Fibroblast of upper back skin (primary cell): ENCODE measurements around the gene TBX1.

Experiments used
- DNase-seq: peaks from one replicate; pipeline ENCODE4 v3.0.0-alpha.2; 2013

The TBX1 gene

GRCh38 chr22:19738664-19739447, 21.7 kb upstream of the TBX1 start:
- no peak for DNase-seq

DNA sequence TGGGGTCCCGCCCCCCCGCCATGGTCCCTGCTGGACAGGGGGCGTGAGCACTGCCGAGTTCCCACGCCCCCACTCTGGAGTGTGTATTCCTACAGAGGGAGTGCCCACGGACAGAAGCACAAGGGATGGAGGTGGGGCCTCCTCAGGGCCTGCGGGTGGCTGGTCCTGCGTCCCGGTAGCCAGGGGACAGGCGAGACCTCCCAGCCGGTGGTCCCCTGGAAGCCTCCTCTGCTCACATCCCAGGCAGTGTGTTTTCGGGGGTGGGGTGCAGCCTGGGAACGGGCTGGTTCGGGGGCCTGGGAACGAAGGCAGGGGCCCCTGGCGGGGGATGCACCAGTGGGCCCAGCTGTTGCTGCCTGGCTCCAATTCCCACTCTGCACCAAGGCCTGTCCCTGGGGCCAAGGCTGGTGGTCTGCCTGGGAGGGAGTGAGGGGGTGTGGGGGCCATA, 21.1 kb upstream of the TBX1 start:
- DNase-seq: no peak

GRCh38 chr22:19739911-19740449, 20.6 kb upstream of the TBX1 start:
- no peak for DNase-seq

DNA sequence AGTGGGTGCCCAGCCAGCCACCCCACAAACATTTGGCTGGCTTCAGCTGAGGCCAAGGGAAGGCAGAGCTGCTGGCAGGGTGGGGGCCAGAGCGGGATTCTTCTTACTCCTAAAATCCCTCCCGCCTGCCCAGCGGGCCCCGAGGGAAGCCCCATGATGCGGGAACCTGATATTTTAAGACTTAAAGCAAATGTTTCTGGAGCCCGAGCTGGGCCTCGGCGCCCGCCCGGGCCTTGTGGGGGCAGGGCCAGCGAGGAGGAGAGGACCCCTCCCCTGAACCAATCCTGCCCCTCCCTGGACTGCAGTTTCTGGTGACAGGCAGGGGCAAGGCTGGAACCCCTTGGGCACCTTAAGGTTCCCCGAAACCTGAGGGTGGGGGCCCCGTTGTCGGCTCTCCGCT, 20.0 kb upstream of the TBX1 start:
- no peak for DNase-seq

DNA sequence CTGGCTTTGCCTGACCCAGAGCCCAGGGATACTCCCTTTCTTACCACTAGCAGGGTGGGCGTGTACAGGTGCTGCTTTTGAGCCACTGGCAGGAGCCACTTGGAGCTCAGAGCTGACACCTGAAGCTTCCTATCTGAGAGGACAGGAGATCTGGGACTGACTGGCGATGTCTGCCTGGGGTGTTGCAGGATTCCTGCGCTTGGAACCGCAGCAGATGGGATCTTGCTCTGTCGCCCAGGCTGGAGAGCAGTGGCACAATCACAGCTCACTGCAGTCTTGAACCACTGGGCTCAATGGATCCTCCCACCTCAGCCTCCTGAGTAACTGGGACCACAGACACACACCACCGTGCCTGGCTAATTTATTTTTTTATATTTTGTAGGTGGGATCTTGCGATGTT, 19.5 kb upstream of the TBX1 start:
- DNase-seq: no peak

DNA sequence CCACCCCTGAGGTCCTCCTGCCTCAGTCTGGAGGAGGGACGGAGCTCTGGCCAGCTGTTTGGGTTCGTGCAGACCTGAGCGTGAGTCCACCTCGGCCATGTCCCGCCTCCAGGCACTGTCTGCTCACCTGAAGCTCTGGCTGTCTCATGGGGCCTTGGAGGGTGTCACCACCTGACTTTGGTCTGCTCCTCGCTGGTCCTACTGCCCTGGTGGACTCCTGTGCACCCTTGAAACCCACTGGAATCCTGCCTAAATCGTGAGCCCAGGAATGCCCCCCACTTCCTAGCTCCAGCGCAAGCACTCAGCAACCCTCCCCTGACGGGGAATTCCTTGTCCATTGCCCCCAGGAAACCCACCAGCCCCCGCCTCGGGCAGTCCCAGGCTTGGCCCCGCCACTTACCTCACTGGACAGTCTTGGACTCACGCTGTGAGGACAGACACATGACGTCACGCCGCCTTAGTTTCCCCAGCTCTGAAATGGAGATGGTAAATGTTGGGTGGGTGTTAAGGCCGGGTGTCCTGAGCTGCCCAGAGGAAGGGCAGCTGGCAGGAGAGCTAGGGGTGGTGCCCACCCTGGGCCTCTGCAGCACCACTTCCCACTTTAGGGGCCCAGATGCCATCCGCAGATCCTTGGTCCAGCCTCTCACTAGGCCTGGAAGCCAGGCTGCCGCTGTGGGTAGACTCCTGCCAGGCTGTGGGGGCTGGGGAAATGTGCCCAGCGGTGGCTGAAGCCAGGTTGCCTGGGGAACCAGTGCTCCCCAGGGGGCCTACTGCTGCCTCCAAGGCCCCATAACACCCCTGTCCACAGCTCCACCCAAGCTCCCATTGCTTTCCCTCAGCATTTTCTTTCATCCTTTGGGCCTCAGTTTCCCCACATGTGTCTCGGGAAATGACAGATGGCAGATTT, 18.2 kb upstream of the TBX1 start:
- no peak for DNase-seq

GRCh38 chr22:19743081-19743480, 17.5 kb upstream of the TBX1 start:
- DNase-seq: no peak

- no peak for DNase-seq
These were observed 16.9 kb upstream of the TBX1 start for GRCh38 chr22:19743651-19744050.

- no peak for DNase-seq
These were observed 16.1 kb upstream of the TBX1 start for GRCh38 chr22:19744350-19745006.

DNA sequence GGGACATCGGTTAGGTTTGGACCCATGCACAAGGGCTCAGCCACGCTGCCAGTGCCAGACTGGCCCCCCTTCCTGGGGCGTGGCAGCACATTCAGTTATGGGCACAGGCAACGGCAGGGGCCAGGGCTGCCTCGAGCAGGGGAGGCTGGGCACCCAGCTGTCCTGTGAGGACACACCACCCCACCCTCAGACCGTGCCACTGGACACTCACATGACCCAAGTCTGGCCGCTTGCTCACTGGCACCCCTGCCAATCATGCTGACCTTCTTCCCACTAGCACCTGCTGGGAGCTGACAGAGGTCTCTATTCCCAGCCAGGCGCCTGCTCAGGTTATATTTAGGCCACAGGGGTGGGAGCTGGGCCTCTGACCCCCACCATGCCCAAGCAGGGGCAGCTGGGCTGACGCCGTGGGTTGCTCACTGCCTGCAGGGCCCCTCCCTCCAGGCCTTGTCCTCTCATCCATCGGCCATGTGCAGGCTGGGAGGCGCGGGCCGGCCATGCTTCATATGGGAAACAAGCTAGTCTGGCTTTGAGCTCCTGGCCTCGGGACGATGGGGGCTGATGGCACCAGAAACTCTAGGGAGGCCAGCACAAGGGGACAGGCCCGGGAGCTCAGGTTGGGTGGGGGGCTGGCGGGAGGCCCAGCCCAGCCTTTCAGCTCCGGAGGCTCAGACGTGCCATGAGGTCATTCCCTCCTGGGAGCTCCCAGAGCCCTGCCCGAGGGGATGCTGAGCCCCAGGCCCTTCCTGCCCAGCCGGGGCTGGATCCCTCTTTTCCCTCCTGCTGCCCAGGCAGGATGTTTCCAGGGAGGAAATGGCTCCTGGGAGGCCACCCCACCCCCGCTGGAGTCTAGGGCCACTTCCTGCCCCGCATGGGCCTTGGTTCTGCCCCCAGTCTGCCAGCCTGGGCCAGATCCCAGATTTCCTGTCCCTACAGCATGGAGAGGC, 15.2 kb upstream of the TBX1 start:
- DNase-seq: no peak

DNA sequence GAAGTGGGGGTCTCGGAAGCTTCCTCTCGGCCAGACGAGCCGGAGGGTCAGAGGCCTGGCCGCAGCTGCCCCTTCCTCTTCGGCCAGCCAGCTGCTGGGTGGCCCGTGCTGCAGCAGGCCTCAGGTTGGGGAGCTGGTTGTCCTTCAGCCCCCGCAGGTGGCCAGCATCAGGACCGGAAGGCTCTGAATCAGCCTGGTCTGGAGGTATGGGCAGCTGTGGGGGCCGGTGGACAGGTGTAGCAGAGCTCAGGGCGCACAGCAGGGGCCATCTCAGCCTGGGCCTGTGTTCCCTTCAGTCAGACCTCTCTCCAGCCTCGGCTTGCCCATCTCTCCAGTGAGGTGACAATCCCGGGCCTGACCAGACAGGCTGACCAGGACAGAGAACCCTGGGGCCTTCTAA, 13.9 kb upstream of the TBX1 start:
- no peak for DNase-seq

- no peak for DNase-seq
These were observed 13.0 kb upstream of the TBX1 start for GRCh38 chr22:19747551-19747950.

DNA sequence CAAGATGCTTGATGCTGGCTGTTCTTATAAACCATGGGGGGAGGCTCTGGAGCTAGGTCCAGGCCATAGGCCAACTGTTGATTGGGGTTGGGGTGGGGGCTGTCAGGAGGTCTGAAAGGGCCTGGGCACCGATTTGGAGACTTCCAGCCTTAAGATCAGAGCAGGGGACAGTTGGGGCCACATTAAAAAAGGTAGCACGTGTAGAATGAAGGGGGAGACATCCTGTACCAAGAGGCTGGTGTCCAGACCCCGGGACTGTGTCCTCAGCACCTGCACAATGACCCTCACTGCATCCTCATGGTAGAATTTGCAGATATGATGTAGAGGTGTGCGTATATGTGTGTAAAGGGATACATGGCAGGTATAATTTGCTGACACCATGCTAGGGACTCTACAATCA, 12.4 kb upstream of the TBX1 start:
- no peak for DNase-seq

DNA sequence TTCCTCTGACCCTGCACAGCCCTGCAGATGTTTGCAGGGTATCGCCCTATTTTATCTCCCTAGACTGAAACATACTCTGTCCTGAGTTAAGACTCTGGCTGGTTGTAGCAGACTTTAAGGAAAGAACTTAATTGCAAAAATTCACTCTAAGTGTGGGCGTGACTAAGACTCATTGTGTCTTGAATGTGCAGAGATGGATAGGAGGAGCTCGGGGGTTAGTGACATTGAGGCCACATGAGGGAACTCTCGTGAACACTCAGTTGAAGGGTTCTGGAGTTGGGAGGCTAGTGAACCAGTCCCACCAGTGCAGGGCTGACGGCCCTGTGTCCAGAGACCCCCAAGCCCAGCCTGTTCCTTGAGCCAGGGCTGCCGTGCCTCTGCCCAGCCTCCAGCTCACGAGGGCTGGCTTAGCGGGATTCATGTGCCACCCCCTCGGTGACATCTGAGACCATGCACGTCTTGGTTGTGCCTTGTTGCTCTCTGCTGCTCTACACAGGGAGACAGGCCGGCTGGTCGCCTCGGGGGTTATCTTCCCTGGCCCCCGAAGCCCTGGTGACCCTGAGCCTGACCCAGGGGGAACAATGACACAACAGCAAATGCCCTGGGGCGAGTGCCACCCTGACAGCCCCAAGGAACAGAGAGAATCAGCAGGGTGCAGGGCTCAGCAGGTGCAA, 11.4 kb upstream of the TBX1 start:
- DNase-seq: no peak

- DNase-seq: no peak
These were observed 10.7 kb upstream of the TBX1 start for GRCh38 chr22:19749876-19750275.

- peak; percentile 64 for DNase-seq
These were observed 9.8 kb upstream of the TBX1 start for GRCh38 chr22:19750507-19751490.

- no peak for DNase-seq
These were observed 8.9 kb upstream of the TBX1 start for GRCh38 chr22:19751497-19752245.

DNA sequence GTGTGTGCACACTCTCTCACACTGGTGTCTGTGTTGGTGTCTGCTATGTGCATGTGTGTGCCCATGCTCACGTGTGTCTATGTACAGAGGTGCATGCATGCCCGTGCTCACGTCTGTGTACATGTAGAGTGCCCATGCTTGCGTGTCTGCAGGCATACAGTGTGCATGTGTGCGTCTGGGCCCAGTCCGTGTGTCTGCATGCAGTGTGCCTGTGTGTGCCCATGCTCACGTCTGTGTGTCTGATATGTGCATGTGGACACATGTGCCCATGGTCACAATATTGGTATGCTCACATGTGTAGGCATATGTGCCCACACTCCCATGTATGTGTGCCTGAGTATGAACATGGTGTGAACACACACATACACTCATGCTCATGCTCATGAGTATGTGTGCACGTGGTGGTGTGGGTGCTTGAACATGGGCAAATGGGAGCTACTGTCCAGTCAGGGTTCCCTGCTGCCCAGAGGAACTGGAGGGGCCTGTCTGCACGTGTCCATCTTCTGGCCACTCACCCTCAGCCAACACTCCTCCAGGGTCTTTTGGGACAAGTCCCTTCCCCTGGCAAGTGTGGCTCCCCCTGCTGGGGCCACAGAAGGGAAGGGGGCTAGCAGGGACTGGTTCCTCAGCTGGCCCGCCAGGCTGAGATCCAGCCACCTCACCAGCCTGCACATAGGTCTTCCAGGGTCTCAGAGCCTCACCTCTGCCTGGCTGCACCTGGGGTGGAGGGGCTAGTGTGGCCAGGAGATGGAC, 7.3 kb upstream of the TBX1 start:
- no peak for DNase-seq
